ENCODE data around the gene DNAJC3. TPM values are rescaled to one million over a fixed set of nuclear protein-coding genes. Genes with fewer than 3 reads are reported as not detected.
A peak's percentile ranks its signal among the peaks of the same experiment; 100 is the strongest.

The DNAJC3 gene
- total RNA-seq: 27.9 and 30.1 TPM in 2 replicates

DNA sequence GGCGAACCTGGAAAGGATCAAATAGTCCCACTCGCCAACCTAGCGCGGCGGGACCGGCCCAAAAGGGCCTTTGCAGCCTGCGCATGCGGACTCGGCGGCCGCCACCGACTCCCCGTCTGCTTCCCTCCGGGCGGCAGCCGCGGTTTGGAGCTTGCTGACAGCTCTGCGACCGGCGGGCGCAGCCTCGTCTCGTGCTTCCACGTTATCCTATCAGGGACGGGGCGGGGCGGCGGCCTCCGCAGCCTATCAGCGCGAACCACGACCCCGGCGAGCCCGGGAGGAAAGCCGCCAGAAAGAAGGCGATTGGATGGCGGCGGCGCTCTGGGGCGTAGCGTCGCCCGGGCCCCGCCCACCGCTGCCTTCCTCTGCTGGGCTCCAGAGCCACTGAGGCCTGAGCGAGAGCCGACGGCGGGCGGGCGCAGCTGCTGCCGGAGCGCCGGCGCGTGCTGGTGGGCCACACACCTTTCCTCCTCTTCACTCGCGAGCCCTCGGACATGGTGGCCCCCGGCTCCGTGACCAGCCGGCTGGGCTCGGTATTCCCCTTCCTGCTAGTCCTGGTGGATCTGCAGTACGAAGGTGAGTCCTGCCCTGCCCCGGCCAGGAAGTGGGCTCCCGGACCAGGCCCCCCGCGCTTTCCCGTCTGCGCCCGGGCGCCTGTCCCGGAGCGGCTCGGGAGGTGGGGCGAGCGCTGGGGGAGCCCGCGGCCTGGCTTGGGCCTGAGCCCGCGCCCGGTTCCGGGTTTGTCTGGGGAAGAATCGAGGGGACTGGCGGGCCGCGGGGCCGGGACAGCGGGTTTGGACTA lies at the start of gene DNAJC3:
TSS of gene DNAJC3 (plus strand) at position 378 of the 802 bp plus-strand sequence. CDS start at position 495, 117 bp downstream.
- peaks cover 16% of the 10 kb centered on the region for H3K36me3 Mint-ChIP-seq (ENCODE audit: low read depth)
- H3K27ac Mint-ChIP-seq: peak within 1 kb of the TSS; percentile 86
- H3K27me3 Mint-ChIP-seq (ENCODE audit: insufficient read depth): peaks cover 3% of the 10 kb centered on the region
- H3K4me3 Mint-ChIP-seq: peak within 1 kb of the TSS; percentile 93
- intact Hi-C loops (cut with micrococcal nuclease): loop anchor here (1.0 to 5.0 kb wide), 12 partner anchors 12 to 1755 kb away; partner anchors contain the start of genes ABCC4 and TGDS
- peaks cover 2% of the 10 kb centered on the region for H3K9me3 Mint-ChIP-seq
- peaks cover 50% of the 10 kb centered on the region for H3K4me1 Mint-ChIP-seq (ENCODE audit: low read depth)
- DNase-seq (ENCODE audit: low spot score): peak; percentile 99

GRCh38 chr13:95627590-95627989 lies 49.3 kb upstream of the DNAJC3 start:
- H3K9me3 Mint-ChIP-seq: no peaks in the 10 kb centered on the region
- intact Hi-C loops (cut with micrococcal nuclease): no loop called here
- no peak overlapping the region for H3K27ac Mint-ChIP-seq
- no peak for DNase-seq (ENCODE audit: low spot score)
- no peaks in the 10 kb centered on the region for H3K4me1 Mint-ChIP-seq (ENCODE audit: low read depth)
- H3K27me3 Mint-ChIP-seq (ENCODE audit: insufficient read depth): peaks cover 5% of the 10 kb centered on the region
- no peaks in the 10 kb centered on the region for H3K36me3 Mint-ChIP-seq (ENCODE audit: low read depth)
- H3K4me3 Mint-ChIP-seq: no peak overlapping the region

- H3K36me3 Mint-ChIP-seq (ENCODE audit: low read depth): no peaks in the 10 kb centered on the region
- H3K27ac Mint-ChIP-seq: no peak overlapping the region
- DNase-seq (ENCODE audit: low spot score): no peak
- intact Hi-C loops (cut with micrococcal nuclease): no loop called here
- H3K4me1 Mint-ChIP-seq (ENCODE audit: low read depth): no peaks in the 10 kb centered on the region
- no peak overlapping the region for H3K4me3 Mint-ChIP-seq
- peaks cover 9% of the 10 kb centered on the region for H3K27me3 Mint-ChIP-seq (ENCODE audit: insufficient read depth)
- H3K9me3 Mint-ChIP-seq: no peaks in the 10 kb centered on the region
These were observed 48.5 kb upstream of the DNAJC3 start for GRCh38 chr13:95628488-95628887.

- H3K9me3 Mint-ChIP-seq: no peaks in the 10 kb centered on the region
- no peaks in the 10 kb centered on the region for H3K36me3 Mint-ChIP-seq (ENCODE audit: low read depth)
- H3K27me3 Mint-ChIP-seq (ENCODE audit: insufficient read depth): peaks cover 9% of the 10 kb centered on the region
- H3K27ac Mint-ChIP-seq: no peak overlapping the region
- DNase-seq (ENCODE audit: low spot score): no peak
- no peaks in the 10 kb centered on the region for H3K4me1 Mint-ChIP-seq (ENCODE audit: low read depth)
- H3K4me3 Mint-ChIP-seq: no peak overlapping the region
- intact Hi-C loops (cut with micrococcal nuclease): no loop called here
These were observed 47.9 kb upstream of the DNAJC3 start for GRCh38 chr13:95629071-95629470.

- no peak overlapping the region for H3K4me3 Mint-ChIP-seq
- intact Hi-C loops (cut with micrococcal nuclease): no loop called here
- no peaks in the 10 kb centered on the region for H3K36me3 Mint-ChIP-seq (ENCODE audit: low read depth)
- H3K27ac Mint-ChIP-seq: no peak overlapping the region
- no peak for DNase-seq (ENCODE audit: low spot score)
- H3K9me3 Mint-ChIP-seq: no peaks in the 10 kb centered on the region
- peaks cover 9% of the 10 kb centered on the region for H3K27me3 Mint-ChIP-seq (ENCODE audit: insufficient read depth)
- no peaks in the 10 kb centered on the region for H3K4me1 Mint-ChIP-seq (ENCODE audit: low read depth)
These were observed 46.3 kb upstream of the DNAJC3 start for GRCh38 chr13:95630593-95630992.

DNA sequence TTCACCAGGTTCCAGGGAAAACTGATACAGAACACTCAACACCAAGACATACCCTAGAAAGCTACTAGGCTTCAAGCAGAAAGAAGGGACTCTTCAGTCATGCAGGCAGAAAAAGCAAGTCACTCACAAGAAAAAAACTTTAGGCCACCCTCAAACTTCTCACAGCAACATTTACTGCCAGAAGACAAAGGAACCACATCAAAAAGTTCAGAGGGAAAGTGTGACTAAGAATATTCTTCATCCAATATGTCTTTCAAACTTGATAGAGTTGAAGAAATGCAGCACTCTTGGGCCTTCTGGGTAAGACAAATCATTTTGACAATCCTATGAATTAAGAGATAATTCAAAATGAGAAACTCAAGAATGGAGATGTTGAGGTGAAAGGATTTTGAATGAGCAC lies 40.1 kb upstream of the DNAJC3 start:
- intact Hi-C loops (cut with micrococcal nuclease): no loop called here
- Mint-ChIP-seq H3K36me3 (ENCODE audit: low read depth) (no peaks in the 10 kb centered on the region), H3K4me1 (ENCODE audit: low read depth) (peaks cover 14% of the 10 kb centered on the region), H3K27me3 (ENCODE audit: insufficient read depth) (peaks cover 29% of the 10 kb centered on the region), H3K4me3 (no peak overlapping the region), H3K9me3 (no peaks in the 10 kb centered on the region), H3K27ac (no peak overlapping the region)
- no peak for DNase-seq (ENCODE audit: low spot score)

DNA sequence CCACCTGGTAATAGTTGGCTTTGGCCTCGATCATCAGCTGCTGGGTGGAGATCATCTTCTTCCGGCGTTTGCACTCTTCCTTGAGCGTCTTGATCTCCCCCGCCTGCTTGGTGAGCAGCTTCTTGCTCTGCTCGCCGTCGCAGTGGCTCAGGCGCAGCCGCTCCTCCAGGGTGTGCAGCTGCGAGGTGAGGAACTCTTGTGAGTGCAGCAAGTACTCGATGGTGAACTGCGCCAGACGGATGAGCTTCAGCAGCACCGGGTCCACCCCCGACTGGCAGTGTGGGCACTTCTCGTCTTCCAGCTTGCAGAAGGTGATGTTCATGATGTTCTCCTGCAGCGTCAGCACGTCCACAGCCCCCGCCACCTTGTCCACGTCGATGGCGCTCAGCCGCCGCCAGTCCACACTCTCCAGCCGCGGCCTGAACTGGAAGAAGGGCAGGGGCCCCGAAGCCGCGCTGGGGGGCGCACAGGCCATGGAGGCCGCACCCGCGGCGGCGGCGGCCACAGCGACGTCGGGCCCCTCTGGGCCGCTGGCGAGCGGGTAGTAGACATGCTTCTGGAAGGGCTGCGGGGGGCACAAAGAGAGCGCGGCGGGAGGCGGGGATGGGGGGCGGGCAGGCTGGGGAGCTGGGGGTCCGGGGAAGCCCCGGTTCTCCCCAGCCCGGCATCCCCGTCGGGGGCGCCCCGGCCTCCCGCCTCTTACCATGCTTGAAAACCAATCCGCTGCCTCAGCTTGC lies 35.5 kb upstream of the DNAJC3 start:
- H3K4me1 Mint-ChIP-seq (ENCODE audit: low read depth): peaks cover 21% of the 10 kb centered on the region
- H3K27ac Mint-ChIP-seq: no peak overlapping the region
- H3K4me3 Mint-ChIP-seq: no peak overlapping the region
- H3K9me3 Mint-ChIP-seq: no peaks in the 10 kb centered on the region
- intact Hi-C loops (cut with micrococcal nuclease): loop anchor here (10.0 kb wide), 1 partner anchor 937 kb away; no protein-coding TSS in a partner anchor
- DNase-seq (ENCODE audit: low spot score): no peak
- H3K27me3 Mint-ChIP-seq (ENCODE audit: insufficient read depth): peaks cover 55% of the 10 kb centered on the region
- no peaks in the 10 kb centered on the region for H3K36me3 Mint-ChIP-seq (ENCODE audit: low read depth)

- Mint-ChIP-seq H3K27me3 (ENCODE audit: insufficient read depth) (peaks cover 58% of the 10 kb centered on the region), H3K4me1 (ENCODE audit: low read depth) (peaks cover 15% of the 10 kb centered on the region), H3K4me3 (no peak overlapping the region), H3K36me3 (ENCODE audit: low read depth) (no peaks in the 10 kb centered on the region), H3K9me3 (no peaks in the 10 kb centered on the region), H3K27ac (no peak overlapping the region)
- intact Hi-C loops (cut with micrococcal nuclease): loop anchor here (10.0 kb wide), 1 partner anchor 937 kb away; no protein-coding TSS in a partner anchor
- DNase-seq (ENCODE audit: low spot score): no peak
These were observed 34.8 kb upstream of the DNAJC3 start for GRCh38 chr13:95642028-95642621.

DNA sequence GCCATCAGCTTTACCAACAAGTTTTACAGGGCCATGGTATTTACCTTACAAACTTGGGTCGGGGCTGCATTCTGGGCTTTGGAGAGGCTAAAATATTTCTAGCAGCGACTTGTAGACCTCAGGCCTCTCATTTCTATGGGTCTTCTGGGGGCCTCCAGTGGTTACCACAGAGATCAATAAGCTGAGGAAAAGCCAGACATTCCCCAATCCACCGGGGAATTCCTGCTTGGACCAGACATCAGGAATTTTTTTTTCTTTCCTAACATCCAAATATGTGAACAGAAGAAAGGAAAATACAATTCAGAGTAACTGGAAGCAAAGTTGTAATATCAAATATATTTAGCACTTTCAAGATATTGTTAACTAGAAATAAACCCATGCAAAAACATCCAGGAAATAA lies 33.9 kb upstream of the DNAJC3 start:
- peaks cover 8% of the 10 kb centered on the region for H3K4me1 Mint-ChIP-seq (ENCODE audit: low read depth)
- H3K27ac Mint-ChIP-seq: no peak overlapping the region
- no peak overlapping the region for H3K4me3 Mint-ChIP-seq
- peaks cover 63% of the 10 kb centered on the region for H3K27me3 Mint-ChIP-seq (ENCODE audit: insufficient read depth)
- DNase-seq (ENCODE audit: low spot score): no peak
- H3K9me3 Mint-ChIP-seq: no peaks in the 10 kb centered on the region
- H3K36me3 Mint-ChIP-seq (ENCODE audit: low read depth): no peaks in the 10 kb centered on the region
- intact Hi-C loops (cut with micrococcal nuclease): loop anchor here (10.0 kb wide), 1 partner anchor 938 kb away; no protein-coding TSS in a partner anchor

DNA sequence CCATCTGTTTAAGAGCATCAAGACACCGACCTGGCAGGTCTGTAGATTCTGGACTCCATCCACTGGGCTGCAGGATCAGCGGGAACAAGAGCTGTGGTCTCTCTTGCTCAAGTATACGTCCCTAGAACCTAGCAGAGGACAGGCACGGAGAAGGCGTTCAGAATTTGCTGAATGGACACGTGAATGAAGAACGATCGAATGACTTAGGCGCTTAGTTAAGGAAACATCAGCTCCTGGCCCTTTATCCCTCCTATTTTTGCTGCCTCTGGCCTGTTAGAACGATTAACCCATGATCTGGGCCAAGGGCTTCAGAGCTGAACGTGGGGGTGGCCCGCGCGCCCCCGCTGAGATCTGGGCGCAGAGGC lies 33.4 kb upstream of the DNAJC3 start:
- no peak for DNase-seq (ENCODE audit: low spot score)
- intact Hi-C loops (cut with micrococcal nuclease): loop anchor here (10.0 kb wide), 1 partner anchor 939 kb away; no protein-coding TSS in a partner anchor
- H3K27ac Mint-ChIP-seq: no peak overlapping the region

GRCh38 chr13:95643936-95644598 lies 32.9 kb upstream of the DNAJC3 start:
- peaks cover 57% of the 10 kb centered on the region for H3K27me3 Mint-ChIP-seq (ENCODE audit: insufficient read depth)
- no peak for DNase-seq (ENCODE audit: low spot score)

More for the DNA sequence above, 33.4 kb upstream of the DNAJC3 start:
- no peaks in the 10 kb centered on the region for H3K9me3 Mint-ChIP-seq
- H3K36me3 Mint-ChIP-seq (ENCODE audit: low read depth): no peaks in the 10 kb centered on the region
- peaks cover 8% of the 10 kb centered on the region for H3K4me1 Mint-ChIP-seq (ENCODE audit: low read depth)
- peaks cover 62% of the 10 kb centered on the region for H3K27me3 Mint-ChIP-seq (ENCODE audit: insufficient read depth)
- H3K4me3 Mint-ChIP-seq: peak overlapping the region; percentile 58

DNA sequence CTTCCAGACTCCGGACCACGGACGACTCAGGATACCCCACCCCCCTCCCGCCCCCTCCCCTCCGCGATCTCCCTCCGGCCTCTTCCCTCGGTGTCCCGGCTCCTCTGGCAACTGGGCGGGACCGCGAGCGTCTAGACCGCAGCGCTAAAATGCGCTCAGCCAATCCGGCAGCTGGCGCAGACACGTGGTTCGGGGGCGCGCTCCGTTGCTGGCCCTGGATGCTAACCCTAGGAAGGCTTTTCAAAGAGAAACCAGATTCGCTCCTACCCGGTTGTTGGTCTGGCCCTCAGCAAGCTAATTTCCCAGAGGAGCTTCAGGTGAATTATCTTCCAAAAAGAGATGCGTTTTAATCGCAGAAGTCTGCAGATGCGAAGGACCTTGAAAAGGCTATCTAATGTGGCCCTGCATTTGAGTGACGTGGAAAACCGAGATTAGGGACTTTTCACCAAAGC lies 32.3 kb upstream of the DNAJC3 start, which contains the start of gene DZIP1:
TSS of gene DZIP1 (minus strand) at position 106 of the 452 bp plus-strand sequence. CDS start 2,677 bp downstream, outside the sequence.
- intact Hi-C loops (cut with micrococcal nuclease): loop anchor here (10.0 kb wide), 1 partner anchor 940 kb away; no protein-coding TSS in a partner anchor
- H3K27ac Mint-ChIP-seq: no peak within 1 kb of the TSS
- peaks cover 8% of the 10 kb centered on the region for H3K4me1 Mint-ChIP-seq (ENCODE audit: low read depth)
- no peak for DNase-seq (ENCODE audit: low spot score)
- no peaks in the 10 kb centered on the region for H3K36me3 Mint-ChIP-seq (ENCODE audit: low read depth)
- peaks cover 54% of the 10 kb centered on the region for H3K27me3 Mint-ChIP-seq (ENCODE audit: insufficient read depth)
- no peaks in the 10 kb centered on the region for H3K9me3 Mint-ChIP-seq
- peak within 1 kb of the TSS; percentile 72 for H3K4me3 Mint-ChIP-seq

More at GRCh38 chr13:95643936-95644598, 32.9 kb upstream of the DNAJC3 start:
- peaks cover 8% of the 10 kb centered on the region for H3K4me1 Mint-ChIP-seq (ENCODE audit: low read depth)
- no peaks in the 10 kb centered on the region for H3K36me3 Mint-ChIP-seq (ENCODE audit: low read depth)
- peak overlapping the region; percentile 58 for H3K4me3 Mint-ChIP-seq
- intact Hi-C loops (cut with micrococcal nuclease): loop anchor here (10.0 kb wide), 1 partner anchor 939 kb away; no protein-coding TSS in a partner anchor
- no peaks in the 10 kb centered on the region for H3K9me3 Mint-ChIP-seq
- H3K27ac Mint-ChIP-seq: no peak overlapping the region
